WERI-Rb-1 (cell line): ENCODE data around the gene NPAS1.
"Not testable (repeated sequence)": the region's sequence is repeated elsewhere in the genome, so short reads cannot be mapped to it uniquely, and the experiment has no call there.

ENCODE experiments used
- DNase-seq: peaks from one replicate; pipeline ENCODE4 v3.0.0-alpha.2; 2020
- H3K27ac ChIP-seq: fragments of 250-450 bp; sonication (Bioruptor Pico); 2 replicates; pipeline ENCODE4 v1.5.1; 2020; ENCODE audit warnings: mild to moderate bottlenecking, moderate library complexity
- H3K27me3 ChIP-seq: fragments of 250-450 bp; sonication (Bioruptor Pico); 2 replicates; pipeline ENCODE4 v1.5.1; 2021; ENCODE audit warnings: mild to moderate bottlenecking, low read depth, moderate library complexity; ENCODE audit not compliant: insufficient read depth, severe bottlenecking
- H3K36me3 ChIP-seq: fragments of 250-450 bp; sonication (Bioruptor Pico); 2 replicates; pipeline ENCODE4 v1.5.1; 2020; ENCODE audit warnings: mild to moderate bottlenecking, moderate library complexity
- H3K4me3 ChIP-seq: 2 replicates; pipeline ENCODE4 v1.5.1; 2011; ENCODE audit warnings: low read depth, mild to moderate bottlenecking, control low read depth, low read length
- H3K9me3 ChIP-seq: fragments of 250-450 bp; sonication (Bioruptor Pico); 2 replicates; pipeline ENCODE4 v1.5.1; 2021; ENCODE audit warnings: mild to moderate bottlenecking, moderate library complexity; ENCODE audit not compliant: severe bottlenecking
- TF ChIP-seq, protein P1 (sequence below): IDR thresholded peaks from 2 replicates; pipeline ENCODE4 v1.5.1; 2011; ENCODE audit warnings: low read depth, mild to moderate bottlenecking, control low read depth, inconsistent platforms, low read length

NPAS1 gene

DNA sequence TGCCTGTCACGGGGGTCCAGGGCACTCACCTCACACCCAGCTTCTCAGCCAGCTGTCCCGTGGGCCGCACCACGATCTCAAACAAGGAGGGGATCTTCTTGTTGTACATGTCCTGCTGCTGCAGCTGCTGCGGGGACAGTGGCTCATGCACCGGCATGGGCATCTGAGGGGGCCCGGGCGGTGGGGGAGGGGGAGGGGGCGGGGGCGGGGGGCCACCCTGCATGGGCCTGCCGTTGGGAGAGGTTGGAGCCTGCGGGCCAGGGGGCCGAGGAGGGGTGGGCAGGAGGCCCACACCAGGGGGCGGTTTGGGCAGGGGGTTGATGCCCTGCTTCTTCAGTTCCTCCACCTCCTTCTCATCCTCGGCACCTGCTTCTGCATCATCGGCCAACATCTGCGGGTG, 52.7 kb downstream of the NPAS1 start:
- Histone ChIP-seq H3K9me3 (no peaks in the 10 kb centered on the region), H3K27ac (no peak overlapping the region), H3K27me3 (no peaks in the 10 kb centered on the region), H3K4me3 (no peak overlapping the region), H3K36me3 (peaks cover 94% of the 10 kb centered on the region)
- TF ChIP-seq, protein P1, sequence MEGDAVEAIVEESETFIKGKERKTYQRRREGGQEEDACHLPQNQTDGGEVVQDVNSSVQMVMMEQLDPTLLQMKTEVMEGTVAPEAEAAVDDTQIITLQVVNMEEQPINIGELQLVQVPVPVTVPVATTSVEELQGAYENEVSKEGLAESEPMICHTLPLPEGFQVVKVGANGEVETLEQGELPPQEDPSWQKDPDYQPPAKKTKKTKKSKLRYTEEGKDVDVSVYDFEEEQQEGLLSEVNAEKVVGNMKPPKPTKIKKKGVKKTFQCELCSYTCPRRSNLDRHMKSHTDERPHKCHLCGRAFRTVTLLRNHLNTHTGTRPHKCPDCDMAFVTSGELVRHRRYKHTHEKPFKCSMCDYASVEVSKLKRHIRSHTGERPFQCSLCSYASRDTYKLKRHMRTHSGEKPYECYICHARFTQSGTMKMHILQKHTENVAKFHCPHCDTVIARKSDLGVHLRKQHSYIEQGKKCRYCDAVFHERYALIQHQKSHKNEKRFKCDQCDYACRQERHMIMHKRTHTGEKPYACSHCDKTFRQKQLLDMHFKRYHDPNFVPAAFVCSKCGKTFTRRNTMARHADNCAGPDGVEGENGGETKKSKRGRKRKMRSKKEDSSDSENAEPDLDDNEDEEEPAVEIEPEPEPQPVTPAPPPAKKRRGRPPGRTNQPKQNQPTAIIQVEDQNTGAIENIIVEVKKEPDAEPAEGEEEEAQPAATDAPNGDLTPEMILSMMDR = no peak
- DNase-seq = no peak

DNA sequence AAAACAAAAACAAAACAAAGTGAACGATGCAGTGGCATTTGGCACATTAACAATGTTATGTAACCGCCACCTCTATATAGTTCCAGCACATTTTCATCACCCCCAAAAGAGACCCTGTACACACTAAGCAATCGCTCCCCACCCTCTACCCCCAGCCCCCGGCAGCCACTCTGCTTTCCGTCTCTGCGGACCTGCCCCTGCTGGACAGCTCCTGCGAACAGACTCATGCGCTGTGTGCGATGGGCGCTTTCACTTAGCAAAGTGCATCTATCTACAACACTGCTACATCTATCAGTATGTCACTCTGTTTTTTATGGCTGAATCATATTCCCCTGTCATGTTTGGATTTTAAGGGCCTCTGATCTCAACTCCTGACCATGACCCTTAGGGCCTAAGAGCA, 53.9 kb downstream of the NPAS1 start:
- TF ChIP-seq, protein P1 = no peak
- Histone ChIP-seq H3K27me3 (no peaks in the 10 kb centered on the region), H3K36me3 (peaks cover 93% of the 10 kb centered on the region), H3K4me3 (no peak overlapping the region), H3K27ac (no peak overlapping the region), H3K9me3 (no peaks in the 10 kb centered on the region)
- DNase-seq = no peak

DNA sequence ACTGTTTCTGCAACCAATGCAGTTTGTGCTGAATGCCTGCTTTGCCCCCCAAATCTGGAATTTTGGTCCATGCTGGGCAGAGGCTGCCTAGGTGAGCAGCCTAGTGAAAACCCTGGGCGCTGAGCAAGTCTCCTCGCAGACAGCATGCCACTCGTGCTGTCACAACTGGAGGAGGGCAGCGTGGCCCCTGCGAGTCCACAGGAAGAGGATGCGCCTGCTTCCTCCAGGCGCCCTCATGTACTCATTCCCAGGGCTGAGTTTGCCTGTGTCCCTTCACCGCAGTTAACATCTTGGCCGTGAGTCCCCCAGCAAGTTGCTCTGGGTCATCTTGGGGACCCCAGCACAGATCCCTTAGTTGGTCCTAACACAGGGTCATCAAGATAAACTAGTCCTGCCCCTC, 55.0 kb downstream of the NPAS1 start:
- H3K4me3 ChIP-seq = no peak overlapping the region
- no peaks in the 10 kb centered on the region for H3K27me3 ChIP-seq
- TF ChIP-seq, protein P1 = no peak
- H3K36me3 ChIP-seq = peaks cover 89% of the 10 kb centered on the region
- DNase-seq = no peak
- no peak overlapping the region for H3K27ac ChIP-seq
- H3K9me3 ChIP-seq = no peaks in the 10 kb centered on the region

DNA sequence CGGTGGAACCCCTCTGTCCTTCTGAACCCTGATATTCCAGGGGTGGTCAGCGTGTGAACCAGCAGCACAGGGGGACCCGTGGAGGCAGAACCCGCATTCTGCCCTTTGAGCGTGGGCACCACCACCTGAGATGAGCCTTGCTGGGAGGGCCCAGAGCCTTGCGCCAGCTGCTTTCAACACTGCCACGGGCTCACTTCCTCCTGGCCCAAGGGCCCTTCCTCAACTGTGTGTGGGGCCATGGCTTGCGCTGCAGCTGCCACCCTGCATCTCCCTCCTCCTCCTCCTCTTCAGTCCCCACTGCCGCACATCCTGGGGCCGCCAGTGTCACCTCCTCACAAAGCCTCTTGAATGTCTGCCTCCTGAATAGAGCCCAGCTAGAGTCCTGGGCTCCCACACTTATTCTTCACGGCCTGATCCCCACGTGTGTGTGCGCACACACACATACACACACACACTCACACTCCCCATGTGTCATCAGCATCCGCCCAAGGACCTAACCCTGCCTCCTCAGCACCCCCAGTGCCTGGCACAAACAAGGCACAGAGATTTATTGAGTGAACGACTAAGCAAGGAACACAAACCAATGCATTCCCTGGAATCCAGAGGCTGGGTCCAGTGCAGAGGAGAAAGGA, 55.7 kb downstream of the NPAS1 start:
- no peak overlapping the region for H3K27ac ChIP-seq
- no peaks in the 10 kb centered on the region for H3K9me3 ChIP-seq
- no peak for DNase-seq
- peaks cover 89% of the 10 kb centered on the region for H3K36me3 ChIP-seq
- no peaks in the 10 kb centered on the region for H3K27me3 ChIP-seq
- TF ChIP-seq, protein P1 = no peak
- H3K4me3 ChIP-seq = no peak overlapping the region

DNA sequence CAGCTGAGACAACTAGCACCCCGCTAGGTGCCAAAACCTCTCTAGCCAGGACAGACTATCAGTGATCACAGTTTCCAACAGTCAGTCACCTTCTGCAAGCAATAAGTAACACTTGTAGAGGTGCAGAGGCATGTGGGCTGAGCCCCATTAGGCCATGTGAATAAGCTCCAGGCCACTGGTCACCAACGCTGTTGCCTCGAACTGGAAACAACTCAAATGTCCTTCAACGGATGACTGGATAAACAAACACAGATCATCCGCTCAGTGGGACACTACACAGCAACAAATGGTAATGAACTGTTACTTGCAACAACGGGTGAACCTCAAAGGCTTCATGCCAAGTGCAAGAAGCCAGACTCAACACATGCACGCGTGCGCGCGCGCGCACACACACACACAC, 56.3 kb downstream of the NPAS1 start:
- peaks cover 88% of the 10 kb centered on the region for H3K36me3 ChIP-seq
- H3K9me3 ChIP-seq = no peaks in the 10 kb centered on the region
- TF ChIP-seq, protein P1 = no peak
- H3K4me3 ChIP-seq = no peak overlapping the region
- no peak for DNase-seq
- H3K27me3 ChIP-seq = no peaks in the 10 kb centered on the region
- H3K27ac ChIP-seq = no peak overlapping the region

DNA sequence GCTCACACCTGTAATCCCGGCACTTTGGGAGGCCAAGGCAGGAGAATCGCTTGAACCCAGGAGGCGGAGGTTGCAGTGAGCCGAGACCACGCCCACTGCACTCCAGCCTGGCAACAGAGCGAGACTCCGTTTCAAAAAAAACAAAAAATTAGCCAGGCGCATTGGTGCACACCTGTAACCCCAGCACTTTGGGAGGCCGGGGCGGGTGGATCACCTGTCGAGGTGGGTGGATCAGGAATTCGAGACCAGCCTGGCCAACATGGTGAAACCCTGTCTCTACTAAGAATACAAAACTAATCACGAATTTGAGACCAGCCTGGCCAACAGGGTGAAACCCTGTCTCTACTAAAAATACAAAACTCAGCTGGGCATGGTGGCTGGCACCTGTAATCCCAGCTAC, 58.7 kb downstream of the NPAS1 start:
- not testable (repeated sequence) for H3K27me3 ChIP-seq, H3K27ac ChIP-seq, H3K4me3 ChIP-seq, DNase-seq, H3K9me3 ChIP-seq
- H3K36me3 ChIP-seq = peaks cover 90% of the 10 kb centered on the region
